H9 (cell line): Measurements from ENCODE around the gene KCNIP4. TPM values are rescaled to one million over a fixed set of nuclear protein-coding genes. Genes with fewer than 3 reads are reported as not detected.

Source experiments
- DNase-seq: peaks from one replicate; pipeline ENCODE4 v3.0.0-alpha.2; 2017
- H2AFZ ChIP-seq: one replicate; pipeline ENCODE4 v1.6.1; 2013; ENCODE audit warnings: mild to moderate bottlenecking, low read length, control low read depth, moderate library complexity
- H2AK5ac ChIP-seq: 2 replicates; pipeline ENCODE4 v1.6.1; 2013; ENCODE audit warnings: low read length, control low read depth, mixed read lengths; ENCODE audit not compliant: insufficient read length
- H2BK120ac ChIP-seq: one replicate; pipeline ENCODE4 v1.6.1; 2013; ENCODE audit warnings: low read depth, mild to moderate bottlenecking, low read length, control low read depth, inconsistent platforms; ENCODE audit not compliant: poor library complexity, severe bottlenecking
- H2BK12ac ChIP-seq: 2 replicates; pipeline ENCODE4 v1.6.1; 2013; ENCODE audit warnings: low read length, control low read depth, mixed read lengths, low read depth; ENCODE audit not compliant: insufficient read length
- H2BK15ac ChIP-seq: 2 replicates; pipeline ENCODE4 v1.6.1; 2013; ENCODE audit warnings: low read depth, low read length, control low read depth
- H2BK20ac ChIP-seq: one replicate; pipeline ENCODE4 v1.6.1; 2013; ENCODE audit warnings: low read depth, mild to moderate bottlenecking, low read length, control low read depth, inconsistent platforms; ENCODE audit not compliant: poor library complexity, severe bottlenecking
- H2BK5ac ChIP-seq: 2 replicates; pipeline ENCODE4 v1.6.1; 2013; ENCODE audit warnings: low read length, control low read depth, mixed read lengths; ENCODE audit not compliant: insufficient read length
- H3K14ac ChIP-seq: 2 replicates; pipeline ENCODE4 v1.6.1; 2013; ENCODE audit warnings: low read length, control low read depth; ENCODE audit not compliant: insufficient read depth
- H3K18ac ChIP-seq: 2 replicates; pipeline ENCODE4 v1.6.1; 2013; ENCODE audit warnings: low read depth, mild to moderate bottlenecking, mixed read lengths, low read length, control low read depth; ENCODE audit not compliant: insufficient read length
- H3K23ac ChIP-seq: 2 replicates; pipeline ENCODE4 v1.6.1; 2013; ENCODE audit warnings: low read length, control low read depth, mixed read lengths, low read depth; ENCODE audit not compliant: insufficient read length
- H3K23me2 ChIP-seq: 2 replicates; pipeline ENCODE4 v1.6.1; 2013; ENCODE audit warnings: low read depth, mild to moderate bottlenecking, mixed read lengths, low read length, control low read depth; ENCODE audit not compliant: insufficient read length, poor library complexity, severe bottlenecking
- H3K27ac ChIP-seq: 2 replicates; pipeline ENCODE4 v1.5.1; 2013; ENCODE audit warnings: low read length, control low read depth, mixed read lengths, low read depth; ENCODE audit not compliant: insufficient read length
- H3K27me3 ChIP-seq: 2 replicates; pipeline ENCODE4 v1.6.1; 2013; ENCODE audit warnings: low read length, control low read depth, inconsistent platforms; ENCODE audit not compliant: insufficient read depth
- H3K4ac ChIP-seq: 2 replicates; pipeline ENCODE4 v1.6.1; 2013; ENCODE audit warnings: low read depth, mild to moderate bottlenecking, control low read depth, inconsistent platforms, low read length, moderate library complexity
- H3K4me1 ChIP-seq: 2 replicates; pipeline ENCODE4 v1.6.1; 2013; ENCODE audit warnings: low read length, control low read depth, inconsistent platforms; ENCODE audit not compliant: insufficient read depth
- H3K4me2 ChIP-seq: 2 replicates; pipeline ENCODE4 v1.6.1; 2013; ENCODE audit warnings: low read length, control low read depth, mixed read lengths; ENCODE audit not compliant: insufficient read length, insufficient read depth
- H3K56ac ChIP-seq: 2 replicates; pipeline ENCODE4 v1.6.1; 2013; ENCODE audit warnings: low read depth, mild to moderate bottlenecking, mixed read lengths, low read length, control low read depth; ENCODE audit not compliant: insufficient read length
- H3K79me1 ChIP-seq: 2 replicates; pipeline ENCODE4 v1.6.1; 2013; ENCODE audit warnings: low read depth, mild to moderate bottlenecking, moderate library complexity, low read length, control low read depth, inconsistent platforms; ENCODE audit not compliant: insufficient read depth, poor library complexity, severe bottlenecking
- H3K79me2 ChIP-seq: 2 replicates; pipeline ENCODE4 v1.6.1; 2013; ENCODE audit warnings: low read length, control low read depth, inconsistent platforms; ENCODE audit not compliant: insufficient read depth
- H3K9ac ChIP-seq: 2 replicates; pipeline ENCODE4 v1.6.1; 2013; ENCODE audit warnings: low read length, control low read depth, mixed read lengths; ENCODE audit not compliant: insufficient read length; ENCODE audit errors: extremely low read depth
- H3K9me3 ChIP-seq: one replicate; pipeline ENCODE4 v1.6.1; 2013; ENCODE audit warnings: low read depth, low read length, inconsistent platforms; ENCODE audit not compliant: control insufficient read depth
- H3T11ph ChIP-seq: one replicate; pipeline ENCODE4 v1.6.1; 2013; ENCODE audit warnings: mild to moderate bottlenecking, low read length, control low read depth, inconsistent platforms
- H4K20me1 ChIP-seq: one replicate; pipeline ENCODE4 v1.6.1; 2013; ENCODE audit not compliant: control insufficient read depth, insufficient read length, insufficient read depth
- H4K5ac ChIP-seq: 2 replicates; pipeline ENCODE4 v1.6.1; 2013; ENCODE audit warnings: low read depth, mild to moderate bottlenecking, mixed read lengths, low read length, control low read depth; ENCODE audit not compliant: insufficient read length
- H4K8ac ChIP-seq: replicated peaks from 2 replicates; pipeline ENCODE4 v1.6.1; 2013; ENCODE audit warnings: low read length, control low read depth, mixed read lengths, low read depth; ENCODE audit not compliant: insufficient read length
- H4K91ac ChIP-seq: 2 replicates; pipeline ENCODE4 v1.6.1; 2013; ENCODE audit warnings: low read depth, mild to moderate bottlenecking, moderate library complexity, mixed read lengths, low read length, control low read depth; ENCODE audit not compliant: insufficient read length
- H3K27ac Mint-ChIP-seq, 3 experiments: 2 replicates in 2 of 3; 3 replicates in 1 of 3; pipeline ENCODE4 v1.8.0; 2020 to 2021; ENCODE audit warnings: mixed read lengths in 3 of 3, mild to moderate bottlenecking in 1 of 3, moderate library complexity in 1 of 3
- H3K27me3 Mint-ChIP-seq: 2 replicates; pipeline ENCODE4 v1.8.0; 2021; ENCODE audit warnings: low read depth, mild to moderate bottlenecking, moderate library complexity, mixed read lengths
- H3K36me3 Mint-ChIP-seq, 3 experiments: 2 replicates in 2 of 3; 3 replicates in 1 of 3; pipeline ENCODE4 v1.8.0; 2020 to 2021; ENCODE audit warnings: low read depth in 3 of 3, mixed read lengths in 3 of 3; ENCODE audit not compliant: insufficient read depth in 1 of 3
- H3K4me1 Mint-ChIP-seq, 2 experiments: 2 replicates each; pipeline ENCODE4 v1.8.0; 2020; ENCODE audit warnings: mixed read lengths in 2 of 2
- H3K4me3 Mint-ChIP-seq, 2 experiments: 2 replicates in 1 of 2; 3 replicates in 1 of 2; pipeline ENCODE4 v1.8.0; 2020 to 2021; ENCODE audit warnings: mild to moderate bottlenecking in 2 of 2, mixed read lengths in 2 of 2, moderate library complexity in 1 of 2
- H3K9me3 Mint-ChIP-seq, 2 experiments: 2 replicates in 1 of 2; 3 replicates in 1 of 2; pipeline ENCODE4 v1.8.0; 2020; ENCODE audit warnings: mild to moderate bottlenecking in 2 of 2, mixed read lengths in 2 of 2, moderate library complexity in 1 of 2
- WGBS: extraction: QIAGEN DNeasy Blood & Tissue Kit; methylation state at CpG from one replicate; pipeline ENCODE4 v1.1.7; 2013; ENCODE audit warnings: missing lambda C conversion rate, low lambda C conversion rate, mixed read lengths; ENCODE audit not compliant: insufficient read length; ENCODE audit errors: extremely low coverage; 5-methylcytosine and 5-hydroxymethylcytosine counted together
- total RNA-seq: library from RNA; stranded (reverse); gene quantifications from 2 replicates; pipeline ENCODE4 v1.2.1, GENCODE V29; 2021
- TF ChIP-seq, protein P1 (sequence below): fragments of 200-600 bp; sonication (generic); conservative IDR thresholded peaks from 3 replicates; pipeline ENCODE4 v1.8.0; 2021; ENCODE audit warnings: antibody characterized with exemption, mild to moderate bottlenecking

The KCNIP4 gene
- total RNA-seq, 1 experiment from 2014 or later = not detected

GRCh38 chr4:20987191-20987590 is 961.4 kb downstream of the KCNIP4 start:
- H3K4me1 ChIP-seq = no peaks in the 10 kb centered on the region
- H3K79me2 ChIP-seq = no peaks in the 10 kb centered on the region
- no peak overlapping the region for H2BK5ac ChIP-seq
- no peak overlapping the region for H3K9ac ChIP-seq
- no peak overlapping the region for H3K56ac ChIP-seq
- no CpG with 5 or more reads among the region's 2 CpGs for WGBS
- Mint-ChIP-seq H3K9me3 (peaks cover 0 to 4% of the 10 kb centered on the region in 2 experiments; a peak in 2 of 5 replicates), H3K4me3 (no peak overlapping the region), H3K27ac (no peak overlapping the region; a peak in 1 of 7 replicates), H3K4me1 (peaks cover 29 to 32% of the 10 kb centered on the region in 2 experiments), H3K27me3 (peaks cover 37% of the 10 kb centered on the region), H3K36me3 (peaks cover 0 to 7% (median 0%) of the 10 kb centered on the region in 3 experiments; a peak in 4 of 7 replicates)
- DNase-seq = no peak
- H4K20me1 ChIP-seq = no peaks in the 10 kb centered on the region
- no peak overlapping the region for H3K4me2 ChIP-seq
- H3K23me2 ChIP-seq = no peaks in the 10 kb centered on the region
- H2BK15ac ChIP-seq = no peak overlapping the region
- H3K27ac ChIP-seq = no peak overlapping the region
- no peaks in the 10 kb centered on the region for H3K79me1 ChIP-seq
- no peak overlapping the region for H2BK12ac ChIP-seq
- no peaks in the 10 kb centered on the region for H3K9me3 ChIP-seq
- no peak overlapping the region for H2BK20ac ChIP-seq
- H2AFZ ChIP-seq = no peak overlapping the region
- no peak overlapping the region for H3K18ac ChIP-seq
- no peak overlapping the region for H3K23ac ChIP-seq
- H2AK5ac ChIP-seq = no peak overlapping the region
- no peaks in the 10 kb centered on the region for H3K27me3 ChIP-seq
- no peak overlapping the region for H3T11ph ChIP-seq
- no peak overlapping the region for H3K14ac ChIP-seq
- H4K91ac ChIP-seq = no peak overlapping the region
- no peak overlapping the region for H3K4ac ChIP-seq
- H4K5ac ChIP-seq = no peak overlapping the region
- no peak overlapping the region for H2BK120ac ChIP-seq
- TF ChIP-seq, protein P1, sequence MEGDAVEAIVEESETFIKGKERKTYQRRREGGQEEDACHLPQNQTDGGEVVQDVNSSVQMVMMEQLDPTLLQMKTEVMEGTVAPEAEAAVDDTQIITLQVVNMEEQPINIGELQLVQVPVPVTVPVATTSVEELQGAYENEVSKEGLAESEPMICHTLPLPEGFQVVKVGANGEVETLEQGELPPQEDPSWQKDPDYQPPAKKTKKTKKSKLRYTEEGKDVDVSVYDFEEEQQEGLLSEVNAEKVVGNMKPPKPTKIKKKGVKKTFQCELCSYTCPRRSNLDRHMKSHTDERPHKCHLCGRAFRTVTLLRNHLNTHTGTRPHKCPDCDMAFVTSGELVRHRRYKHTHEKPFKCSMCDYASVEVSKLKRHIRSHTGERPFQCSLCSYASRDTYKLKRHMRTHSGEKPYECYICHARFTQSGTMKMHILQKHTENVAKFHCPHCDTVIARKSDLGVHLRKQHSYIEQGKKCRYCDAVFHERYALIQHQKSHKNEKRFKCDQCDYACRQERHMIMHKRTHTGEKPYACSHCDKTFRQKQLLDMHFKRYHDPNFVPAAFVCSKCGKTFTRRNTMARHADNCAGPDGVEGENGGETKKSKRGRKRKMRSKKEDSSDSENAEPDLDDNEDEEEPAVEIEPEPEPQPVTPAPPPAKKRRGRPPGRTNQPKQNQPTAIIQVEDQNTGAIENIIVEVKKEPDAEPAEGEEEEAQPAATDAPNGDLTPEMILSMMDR = no peak
- H4K8ac ChIP-seq = no peak overlapping the region
